Keratinocyte (primary cell): ENCODE measurements around the gene GSS. TPM values are rescaled to one million over a fixed set of nuclear protein-coding genes. Genes with fewer than 3 reads are reported as not detected.

Experiments used
- DNase-seq: peaks from one replicate; pipeline ENCODE4 v3.0.0-alpha.2; 2011; ENCODE audit warnings: low read depth, missing footprints, low spot score
- FAIRE-seq: peaks from 2 replicates; lab custom pipeline; 2011; peaks lifted over from hg19 to GRCh38; lab: Jason Lieb, UNC
- H2AFZ ChIP-seq: 2 replicates; pipeline ENCODE4 v1.6.0; 2012; ENCODE audit warnings: low read length, control low read depth, inconsistent platforms; ENCODE audit not compliant: control insufficient read depth
- H3K27ac ChIP-seq: 2 replicates; pipeline ENCODE4 v1.5.1; 2011; ENCODE audit warnings: low read length; ENCODE audit not compliant: control insufficient read depth, insufficient read depth
- H3K27me3 ChIP-seq: 3 replicates; pipeline ENCODE4 v1.6.0; 2011; ENCODE audit warnings: low read length; ENCODE audit not compliant: control insufficient read depth, insufficient read depth; ENCODE audit errors: extremely low read depth
- H3K36me3 ChIP-seq, 2 experiments: 2 replicates in 1 of 2; 3 replicates in 1 of 2; pipeline ENCODE4 v1.5.1; 2011; ENCODE audit warnings: low read length in 2 of 2, mild to moderate bottlenecking in 1 of 2; ENCODE audit not compliant: control insufficient read depth in 2 of 2, insufficient read depth in 2 of 2; ENCODE audit errors: extremely low read depth in 1 of 2
- H3K4me1 ChIP-seq: 3 replicates; pipeline ENCODE4 v1.5.1; 2011; ENCODE audit warnings: low read length; ENCODE audit not compliant: control insufficient read depth, insufficient read depth; ENCODE audit errors: extremely low read depth
- H3K4me2 ChIP-seq: 3 replicates; pipeline ENCODE4 v1.6.0; 2011; ENCODE audit warnings: low read depth, low read length; ENCODE audit not compliant: control insufficient read depth, insufficient read depth; ENCODE audit errors: extremely low read depth
- H3K4me3 ChIP-seq, 3 experiments: fragments of 200-600 bp in 1 of 3; sonication (generic) in 1 of 3; 2 replicates in 2 of 3; 3 replicates in 1 of 3; pipeline ENCODE4 v1.5.1; 2011 to 2016; ENCODE audit warnings: low read length in 3 of 3, mild to moderate bottlenecking in 3 of 3, control low read depth in 2 of 3, inconsistent platforms in 1 of 3, low read depth in 1 of 3, mixed read lengths in 1 of 3, mixed run types in 1 of 3, moderate library complexity in 1 of 3; ENCODE audit not compliant: control insufficient read depth in 2 of 3, insufficient read depth in 2 of 3; ENCODE audit errors: extremely low read depth in 1 of 3
- H3K79me2 ChIP-seq: 2 replicates; pipeline ENCODE4 v1.6.0; 2012; ENCODE audit warnings: low read length; ENCODE audit not compliant: control insufficient read depth, insufficient read depth
- H3K9ac ChIP-seq: 3 replicates; pipeline ENCODE4 v1.6.0; 2011; ENCODE audit warnings: low read length; ENCODE audit not compliant: control insufficient read depth, insufficient read depth; ENCODE audit errors: extremely low read depth
- H3K9me1 ChIP-seq: 3 replicates; pipeline ENCODE4 v1.6.0; 2011; ENCODE audit warnings: low read length; ENCODE audit not compliant: control insufficient read depth, insufficient read depth; ENCODE audit errors: extremely low read depth
- H3K9me3 ChIP-seq: 2 replicates; pipeline ENCODE4 v1.5.1; 2012; ENCODE audit warnings: low read depth, low read length; ENCODE audit not compliant: control insufficient read depth
- H4K20me1 ChIP-seq: 3 replicates; pipeline ENCODE4 v1.6.0; 2011; ENCODE audit warnings: low read length; ENCODE audit not compliant: control insufficient read depth, insufficient read depth; ENCODE audit errors: extremely low read depth
- EZH2 ChIP-seq: IDR thresholded peaks from one replicate; pipeline ENCODE4 v1.6.1; 2012; ENCODE audit warnings: inconsistent platforms, mild to moderate bottlenecking, low read length, moderate library complexity
- dilution Hi-C: fragments of 300-500 bp; cut with MboI; formaldehyde crosslinking; loops from one replicate; pipeline ENCODE4 v1.7.0; 2020; ENCODE audit warnings: low sequenced_read_pairs; ENCODE audit not compliant: extremely low pct_ligation_motif_present
- polyA plus RNA-seq, 5 experiments: library from polyadenylated mRNA; depleted of rRNA in 3 of 5; stranded (reverse) in 3 of 5; stranded (forward) in 1 of 5; unstranded in 1 of 5; fragments of >200 nt; gene quantifications; 1 replicate in 1 of 5; 2 replicates in 3 of 5; 3 replicates in 1 of 5; pipeline versions ENCODE4 v1.2.1 to v1.2.3, GENCODE V29; 2011 to 2012; ENCODE audit warnings: missing spikeins in 2 of 5, low read depth in 1 of 5, low replicate concordance in 1 of 5
- TF ChIP-seq, protein P1 (sequence below), 3 experiments: IDR thresholded peaks in 1 of 3; conservative IDR thresholded peaks in 1 of 3; optimal IDR thresholded peaks in 1 of 3; 2 replicates in 2 of 3; 3 replicates in 1 of 3; pipeline versions ENCODE3 to v1.5.1; 2011; ENCODE audit warnings: low read length in 3 of 3, mild to moderate bottlenecking in 3 of 3, moderate library complexity in 2 of 3, control low read depth in 1 of 3, inconsistent platforms in 1 of 3; ENCODE audit not compliant: insufficient read depth in 2 of 3; ENCODE audit errors: extremely low read depth in 1 of 3

Gene GSS
- polyA plus RNA-seq, 1 donor (not counting 4 experiments of a cell fraction or from before 2014, with no cell fraction given) = 101 TPM

DNA sequence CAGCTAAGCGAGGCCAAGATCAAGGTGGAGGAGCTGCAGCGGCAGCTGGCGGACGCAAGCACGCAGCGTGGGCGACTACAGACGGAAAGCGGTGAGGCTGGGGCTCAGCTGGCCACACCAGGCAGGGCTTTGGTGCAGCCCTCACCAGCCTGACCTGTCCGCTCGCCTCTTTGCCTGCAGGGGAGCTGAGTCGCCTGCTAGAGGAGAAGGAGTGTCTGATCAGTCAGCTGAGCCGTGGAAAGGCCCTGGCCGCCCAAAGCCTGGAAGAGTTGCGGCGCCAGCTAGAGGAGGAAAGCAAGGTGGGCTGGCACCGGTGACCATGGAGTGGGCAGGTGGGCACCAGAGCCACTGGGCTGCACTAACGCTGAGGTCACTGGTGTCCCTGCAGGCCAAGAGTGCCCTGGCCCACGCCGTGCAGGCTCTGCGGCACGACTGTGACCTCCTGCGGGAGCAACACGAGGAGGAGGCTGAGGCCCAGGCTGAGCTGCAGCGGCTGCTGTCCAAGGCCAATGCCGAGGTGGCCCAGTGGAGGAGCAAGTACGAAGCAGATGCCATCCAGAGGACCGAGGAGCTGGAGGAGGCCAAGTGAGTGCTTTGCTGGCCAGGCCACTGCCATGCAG is 42.8 kb upstream of the GSS start:
- Histone ChIP-seq H3K27me3 (no peaks in the 10 kb centered on the region), H3K9ac (no peak overlapping the region), H4K20me1 (no peaks in the 10 kb centered on the region), H3K27ac (no peak overlapping the region), H3K4me2 (no peak overlapping the region), H3K36me3 (peaks cover 19 to 40% of the 10 kb centered on the region in 2 experiments), H2AFZ (no peak overlapping the region), H3K9me1 (no peaks in the 10 kb centered on the region), H3K4me1 (no peaks in the 10 kb centered on the region), H3K79me2 (no peaks in the 10 kb centered on the region), H3K4me3 (no peak overlapping the region), H3K9me3 (no peaks in the 10 kb centered on the region)
- DNase-seq (no peak), FAIRE-seq (no peak)
- TF ChIP-seq, protein P1, sequence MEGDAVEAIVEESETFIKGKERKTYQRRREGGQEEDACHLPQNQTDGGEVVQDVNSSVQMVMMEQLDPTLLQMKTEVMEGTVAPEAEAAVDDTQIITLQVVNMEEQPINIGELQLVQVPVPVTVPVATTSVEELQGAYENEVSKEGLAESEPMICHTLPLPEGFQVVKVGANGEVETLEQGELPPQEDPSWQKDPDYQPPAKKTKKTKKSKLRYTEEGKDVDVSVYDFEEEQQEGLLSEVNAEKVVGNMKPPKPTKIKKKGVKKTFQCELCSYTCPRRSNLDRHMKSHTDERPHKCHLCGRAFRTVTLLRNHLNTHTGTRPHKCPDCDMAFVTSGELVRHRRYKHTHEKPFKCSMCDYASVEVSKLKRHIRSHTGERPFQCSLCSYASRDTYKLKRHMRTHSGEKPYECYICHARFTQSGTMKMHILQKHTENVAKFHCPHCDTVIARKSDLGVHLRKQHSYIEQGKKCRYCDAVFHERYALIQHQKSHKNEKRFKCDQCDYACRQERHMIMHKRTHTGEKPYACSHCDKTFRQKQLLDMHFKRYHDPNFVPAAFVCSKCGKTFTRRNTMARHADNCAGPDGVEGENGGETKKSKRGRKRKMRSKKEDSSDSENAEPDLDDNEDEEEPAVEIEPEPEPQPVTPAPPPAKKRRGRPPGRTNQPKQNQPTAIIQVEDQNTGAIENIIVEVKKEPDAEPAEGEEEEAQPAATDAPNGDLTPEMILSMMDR (optimal IDR thresholded peaks at IDR 0.05 in 1 of 3, IDR thresholded peaks at IDR 0.05 in 1 of 3, conservative IDR thresholded peaks at IDR 0.05 in 1 of 3; ENCODE audit: extremely low read depth in 1 of 3, insufficient read depth in 2 of 3, low read length in 3 of 3) = peak in 2 of 3 experiments; percentile 5 to 21
- TF ChIP-seq EZH2 = no peak
- dilution Hi-C loops = no loop called here

DNA sequence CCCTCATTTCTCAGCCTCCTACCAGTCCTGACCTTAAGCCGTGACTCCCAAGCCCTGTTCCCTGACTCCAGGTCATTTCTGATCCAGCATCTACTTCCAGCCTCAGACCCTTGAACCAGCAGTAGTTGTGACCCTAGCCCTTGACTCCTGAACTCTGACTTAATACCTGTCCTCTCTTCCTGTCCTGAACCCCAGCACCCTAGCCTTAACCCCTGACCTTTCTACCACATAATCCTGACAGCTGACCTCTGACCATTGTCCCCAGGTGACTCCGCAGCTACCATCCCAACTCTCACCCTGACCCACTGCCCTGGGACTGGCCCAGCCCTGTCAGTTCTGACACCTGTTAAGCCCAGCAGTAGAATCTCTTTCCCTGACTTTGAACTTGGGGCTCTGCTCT is 42.2 kb upstream of the GSS start:
- H3K4me3 ChIP-seq = no peak overlapping the region
- H3K9me1 ChIP-seq = no peaks in the 10 kb centered on the region
- no peaks in the 10 kb centered on the region for H3K79me2 ChIP-seq
- H3K36me3 ChIP-seq = peaks cover 15 to 36% of the 10 kb centered on the region in 2 experiments
- no peak for DNase-seq
- no peaks in the 10 kb centered on the region for H4K20me1 ChIP-seq
- FAIRE-seq = no peak
- TF ChIP-seq, protein P1 (optimal IDR thresholded peaks at IDR 0.05 in 1 of 3, IDR thresholded peaks at IDR 0.05 in 1 of 3, conservative IDR thresholded peaks at IDR 0.05 in 1 of 3; ENCODE audit: extremely low read depth in 1 of 3, insufficient read depth in 2 of 3, low read length in 3 of 3) = no peak
- TF ChIP-seq EZH2 = no peak
- no peaks in the 10 kb centered on the region for H3K27me3 ChIP-seq
- no peaks in the 10 kb centered on the region for H3K4me1 ChIP-seq
- dilution Hi-C loops = no loop called here
- H2AFZ ChIP-seq = no peak overlapping the region
- no peak overlapping the region for H3K4me2 ChIP-seq
- no peaks in the 10 kb centered on the region for H3K9me3 ChIP-seq
- no peak overlapping the region for H3K9ac ChIP-seq
- no peak overlapping the region for H3K27ac ChIP-seq
